Measurements from ENCODE around the gene PDE10A.
"Not testable (repeated sequence)": the region's sequence is repeated elsewhere in the genome, so short reads cannot be mapped to it uniquely, and the experiment has no call there.

Gene PDE10A

GRCh38 chr6:165562421-165563090 is 100.5 kb downstream of the PDE10A start:
- Histone ChIP-seq H3K27ac (ENCODE audit: low read length) (no peak overlapping the region), H3K9me3 (ENCODE audit: insufficient read depth, low read length, severe bottlenecking) (peaks cover 6% of the 10 kb centered on the region), H3K27me3 (ENCODE audit: insufficient read depth, low read length, poor library complexity) (no peaks in the 10 kb centered on the region), H3K4me2 (ENCODE audit: insufficient read depth, low read length) (no peak overlapping the region), H4K20me1 (ENCODE audit: insufficient read depth, low read length) (no peaks in the 10 kb centered on the region), H3K79me2 (ENCODE audit: insufficient read depth, low read length) (no peaks in the 10 kb centered on the region), H3K9ac (ENCODE audit: low read depth, low read length) (no peak overlapping the region), H3K4me3 (ENCODE audit: low read depth in 1 of 2, low read length in 2 of 2) (no peak overlapping the region), H2AFZ (ENCODE audit: low read depth, low read length) (no peak overlapping the region), H3K4me1 (ENCODE audit: insufficient read depth, low read length) (no peaks in the 10 kb centered on the region), H3K36me3 (ENCODE audit: insufficient read depth, low read length) (no peaks in the 10 kb centered on the region)
- TF ChIP-seq CTCF (IDR thresholded peaks at IDR 0.05; ENCODE audit: borderline replicate concordance, extremely low read depth, low read length, poor library complexity, severe bottlenecking) = no peak
- TF ChIP-seq EZH2 (IDR thresholded peaks at IDR 0.05; ENCODE audit: borderline replicate concordance, low read depth, low read length, severe bottlenecking) = no peak
- no peak for ATAC-seq (ENCODE audit: insufficient read depth, low read depth)
- no peak for DNase-seq

- Histone ChIP-seq H3K4me1 (ENCODE audit: insufficient read depth, low read length) (no peaks in the 10 kb centered on the region), H3K4me3 (ENCODE audit: low read depth in 1 of 2, low read length in 2 of 2) (no peak overlapping the region), H3K9ac (ENCODE audit: low read depth, low read length) (no peak overlapping the region), H3K27ac (ENCODE audit: low read length) (no peak overlapping the region), H3K79me2 (ENCODE audit: insufficient read depth, low read length) (no peaks in the 10 kb centered on the region), H3K9me3 (ENCODE audit: insufficient read depth, low read length, severe bottlenecking) (peaks cover 6% of the 10 kb centered on the region), H2AFZ (ENCODE audit: low read depth, low read length) (no peak overlapping the region), H3K27me3 (ENCODE audit: insufficient read depth, low read length, poor library complexity) (no peaks in the 10 kb centered on the region), H4K20me1 (ENCODE audit: insufficient read depth, low read length) (no peaks in the 10 kb centered on the region), H3K4me2 (ENCODE audit: insufficient read depth, low read length) (no peak overlapping the region), H3K36me3 (ENCODE audit: insufficient read depth, low read length) (no peaks in the 10 kb centered on the region)
- TF ChIP-seq CTCF (IDR thresholded peaks at IDR 0.05; ENCODE audit: borderline replicate concordance, extremely low read depth, low read length, poor library complexity, severe bottlenecking) (no peak), EZH2 (IDR thresholded peaks at IDR 0.05; ENCODE audit: borderline replicate concordance, low read depth, low read length, severe bottlenecking) (no peak)
- DNase-seq (no peak), ATAC-seq (ENCODE audit: insufficient read depth, low read depth) (no peak)
These were observed 103.4 kb downstream of the PDE10A start for GRCh38 chr6:165559632-165560031.

- not testable (repeated sequence) for H3K36me3 ChIP-seq (ENCODE audit: insufficient read depth, low read length); ATAC-seq (ENCODE audit: insufficient read depth, low read depth); H4K20me1 ChIP-seq (ENCODE audit: insufficient read depth, low read length); H3K4me1 ChIP-seq (ENCODE audit: insufficient read depth, low read length); H3K9me3 ChIP-seq (ENCODE audit: insufficient read depth, low read length, severe bottlenecking); H3K27ac ChIP-seq (ENCODE audit: low read length); H3K27me3 ChIP-seq (ENCODE audit: insufficient read depth, low read length, poor library complexity); H3K4me2 ChIP-seq (ENCODE audit: insufficient read depth, low read length); DNase-seq; H3K4me3 ChIP-seq (ENCODE audit: low read depth in 1 of 2, low read length in 2 of 2); H2AFZ ChIP-seq (ENCODE audit: low read depth, low read length); H3K9ac ChIP-seq (ENCODE audit: low read depth, low read length); H3K79me2 ChIP-seq (ENCODE audit: insufficient read depth, low read length)
These were observed 104.9 kb downstream of the PDE10A start for GRCh38 chr6:165558097-165558496.

- Histone ChIP-seq H3K4me3 (ENCODE audit: low read depth in 1 of 2, low read length in 2 of 2) (no peak overlapping the region), H4K20me1 (ENCODE audit: insufficient read depth, low read length) (no peaks in the 10 kb centered on the region), H3K79me2 (ENCODE audit: insufficient read depth, low read length) (no peaks in the 10 kb centered on the region), H3K36me3 (ENCODE audit: insufficient read depth, low read length) (no peaks in the 10 kb centered on the region), H3K27ac (ENCODE audit: low read length) (no peak overlapping the region), H3K4me1 (ENCODE audit: insufficient read depth, low read length) (no peaks in the 10 kb centered on the region), H2AFZ (ENCODE audit: low read depth, low read length) (no peak overlapping the region), H3K9ac (ENCODE audit: low read depth, low read length) (no peak overlapping the region), H3K4me2 (ENCODE audit: insufficient read depth, low read length) (no peak overlapping the region), H3K9me3 (ENCODE audit: insufficient read depth, low read length, severe bottlenecking) (peaks cover 6% of the 10 kb centered on the region), H3K27me3 (ENCODE audit: insufficient read depth, low read length, poor library complexity) (no peaks in the 10 kb centered on the region)
- no peak for ATAC-seq (ENCODE audit: insufficient read depth, low read depth)
- TF ChIP-seq CTCF (IDR thresholded peaks at IDR 0.05; ENCODE audit: borderline replicate concordance, extremely low read depth, low read length, poor library complexity, severe bottlenecking) (no peak), EZH2 (IDR thresholded peaks at IDR 0.05; ENCODE audit: borderline replicate concordance, low read depth, low read length, severe bottlenecking) (no peak)
- no peak for DNase-seq
These were observed 105.4 kb downstream of the PDE10A start for GRCh38 chr6:165557674-165558073.

Data from DND-41 (cell line).